Neutrophil (primary cell): ENCODE results near the gene PRTFDC1.

Experiments
- H3K27ac ChIP-seq: fragments of 200-600 bp; sonication (generic); 2 replicates; pipeline ENCODE4 v1.5.1; 2016; ENCODE audit warnings: mild to moderate bottlenecking, moderate library complexity
- H3K27me3 ChIP-seq: fragments of 200-600 bp; sonication (generic); 2 replicates; pipeline ENCODE4 v1.6.0; 2016; ENCODE audit warnings: mild to moderate bottlenecking
- H3K36me3 ChIP-seq: fragments of 200-600 bp; sonication (generic); 2 replicates; pipeline ENCODE4 v1.5.1; 2017
- H3K4me1 ChIP-seq, 2 experiments: fragments of 200-600 bp in 1 of 2; sonication (generic) in 1 of 2; 1 replicate in 1 of 2; 2 replicates in 1 of 2; pipeline versions ENCODE4 v1.5.1 to v1.6.1; 2013 to 2016; ENCODE audit warnings: low read depth in 1 of 2, low read length in 1 of 2, mild to moderate bottlenecking in 1 of 2, moderate library complexity in 1 of 2; ENCODE audit not compliant: control insufficient read depth in 1 of 2, insufficient read depth in 1 of 2
- H3K4me3 ChIP-seq, 2 experiments: fragments of 200-600 bp in 1 of 2; sonication (generic) in 1 of 2; 1 replicate in 1 of 2; 2 replicates in 1 of 2; pipeline ENCODE4 v1.5.1; 2013 to 2016; ENCODE audit warnings: low read depth in 1 of 2, low read length in 1 of 2, mild to moderate bottlenecking in 1 of 2, moderate library complexity in 1 of 2
- H3K9me3 ChIP-seq: fragments of 200-600 bp; sonication (generic); 2 replicates; pipeline ENCODE4 v1.5.1; 2016
- CTCF ChIP-seq: fragments of 200-600 bp; sonication (generic); IDR thresholded peaks from 2 replicates; pipeline ENCODE4 v1.5.1; 2016; ENCODE audit warnings: antibody characterized with exemption

PRTFDC1 gene

GRCh38 chr10:24802378-24802777, 150.0 kb downstream of the PRTFDC1 start:
- Histone ChIP-seq H3K4me1 (no peaks in the 10 kb centered on the region), H3K27ac (no peak overlapping the region), H3K9me3 (no peaks in the 10 kb centered on the region), H3K27me3 (no peaks in the 10 kb centered on the region), H3K36me3 (no peaks in the 10 kb centered on the region), H3K4me3 (no peak overlapping the region)
- TF ChIP-seq CTCF: no peak

- H3K4me3 ChIP-seq: no peak overlapping the region
- H3K27me3 ChIP-seq: no peaks in the 10 kb centered on the region
- TF ChIP-seq CTCF: no peak
These were observed 151.5 kb downstream of the PRTFDC1 start for GRCh38 chr10:24800861-24801260.

More at GRCh38 chr10:24800861-24801260, 151.5 kb downstream of the PRTFDC1 start:
- no peaks in the 10 kb centered on the region for H3K36me3 ChIP-seq
- no peaks in the 10 kb centered on the region for H3K4me1 ChIP-seq
- H3K9me3 ChIP-seq: no peaks in the 10 kb centered on the region
- H3K27ac ChIP-seq: no peak overlapping the region
